Embryonic facial prominence (tissue), 1 donor: Measurements from ENCODE around the gene STXBP3.

Source experiments
- DNase-seq: peaks from one replicate; pipeline ENCODE4 v3.0.0-alpha.2; 2016; ENCODE audit errors: extremely low spot score

Gene STXBP3

GRCh38 chr1:108799001-108799400 is 52.5 kb downstream of the STXBP3 start:
- DNase-seq: no peak

GRCh38 chr1:108801101-108801500 is 54.6 kb downstream of the STXBP3 start:
- no peak for DNase-seq

GRCh38 chr1:108803548-108803947 is 57.1 kb downstream of the STXBP3 start:
- no peak for DNase-seq

- DNase-seq: no peak
These were observed 62.0 kb downstream of the STXBP3 start for GRCh38 chr1:108808438-108808837.

DNA sequence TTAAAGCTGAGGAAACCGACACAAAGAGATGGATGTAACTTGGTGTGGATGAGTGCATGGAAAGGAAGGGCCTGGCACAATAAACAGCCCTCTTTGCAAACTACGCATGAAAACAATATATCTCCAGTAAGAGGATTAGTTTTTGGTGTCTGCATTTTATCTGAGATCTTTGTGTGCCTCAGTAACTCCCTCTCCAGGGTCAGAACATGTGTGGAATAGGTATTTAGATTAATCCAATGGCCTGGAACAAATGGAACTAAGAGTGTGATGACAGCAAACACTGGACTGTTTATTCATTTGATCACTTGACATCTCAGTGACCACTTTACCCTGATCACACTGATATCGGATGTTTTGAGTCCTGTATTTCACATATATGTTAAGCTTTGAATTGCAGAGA is 65.1 kb downstream of the STXBP3 start:
- DNase-seq: no peak

DNA sequence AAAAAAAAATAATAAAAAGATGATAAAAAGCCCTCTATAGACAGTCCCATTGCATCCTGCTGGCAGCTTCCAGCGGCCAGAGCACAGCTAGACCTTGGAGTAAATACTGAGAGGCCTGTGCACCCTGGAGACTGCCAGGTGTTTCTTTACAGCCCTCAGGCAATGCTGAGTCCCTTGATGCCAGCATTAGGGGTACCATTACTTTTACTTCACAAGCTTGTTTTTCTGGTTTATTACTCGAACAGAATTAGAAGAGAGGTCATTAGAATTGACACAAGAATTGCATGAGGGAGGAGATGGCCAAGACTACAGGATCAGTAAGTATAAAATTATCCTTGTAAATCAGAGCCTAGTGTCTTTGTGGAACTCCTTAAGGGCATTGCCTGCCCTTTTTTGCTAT is 66.9 kb downstream of the STXBP3 start:
- no peak for DNase-seq

DNA sequence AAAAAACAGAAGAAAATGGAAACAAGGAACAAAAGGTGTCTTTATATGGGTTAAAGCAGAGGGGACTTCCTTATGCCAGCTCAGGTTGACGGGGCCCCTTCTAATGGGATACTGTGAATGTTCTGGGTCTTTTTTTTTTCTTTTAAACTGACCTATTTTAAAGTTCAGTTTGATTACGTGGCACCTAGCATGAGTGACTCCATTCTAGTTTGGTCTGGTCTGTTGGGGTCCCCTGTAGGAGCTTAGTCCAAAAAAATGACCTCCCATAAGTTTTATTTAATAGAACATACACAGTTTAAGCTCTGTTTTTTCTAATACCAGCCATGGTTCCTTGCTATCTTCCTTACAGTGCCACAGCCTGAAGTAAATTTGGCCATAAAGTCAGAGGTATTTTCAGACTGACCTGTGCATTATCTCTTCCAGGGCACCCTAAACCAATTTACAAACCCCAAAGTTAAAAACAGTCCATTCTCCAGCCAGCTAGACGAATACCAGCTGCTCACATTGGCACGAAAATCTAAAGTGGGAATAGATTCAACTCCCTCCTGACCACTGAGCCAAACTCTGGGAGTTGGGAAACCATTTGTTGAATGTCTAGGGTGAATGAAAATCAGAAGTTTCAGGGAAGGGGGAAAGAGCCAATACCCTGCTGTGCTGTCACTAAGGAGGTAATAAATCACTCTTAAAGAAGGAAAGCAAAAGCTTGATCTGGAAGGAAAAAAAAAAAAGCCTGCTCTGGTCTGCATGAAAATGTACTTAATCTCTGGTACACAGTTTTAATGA is 68.1 kb downstream of the STXBP3 start:
- DNase-seq: no peak

DNA sequence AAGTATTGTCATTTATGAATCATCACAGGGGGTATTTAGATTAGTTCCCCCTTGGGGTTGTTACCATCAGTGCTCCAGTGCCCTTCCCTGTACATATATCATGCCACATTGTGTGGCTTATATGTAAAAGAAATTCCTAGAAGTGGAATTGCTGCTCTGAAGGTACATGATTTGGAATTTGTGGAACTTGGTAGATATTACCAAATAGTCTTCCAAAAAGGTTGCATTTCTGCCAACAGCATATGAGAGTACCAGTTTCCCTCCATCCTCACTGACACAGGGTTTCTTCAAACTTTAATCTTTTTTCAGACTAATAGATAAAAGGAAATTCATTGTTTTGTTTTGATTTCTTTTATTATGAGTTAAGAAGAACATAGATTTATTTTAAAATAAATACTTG is 69.1 kb downstream of the STXBP3 start:
- DNase-seq: no peak

- DNase-seq: peak; percentile 96
These were observed 69.8 kb downstream of the STXBP3 start for GRCh38 chr1:108816049-108816893.

DNA sequence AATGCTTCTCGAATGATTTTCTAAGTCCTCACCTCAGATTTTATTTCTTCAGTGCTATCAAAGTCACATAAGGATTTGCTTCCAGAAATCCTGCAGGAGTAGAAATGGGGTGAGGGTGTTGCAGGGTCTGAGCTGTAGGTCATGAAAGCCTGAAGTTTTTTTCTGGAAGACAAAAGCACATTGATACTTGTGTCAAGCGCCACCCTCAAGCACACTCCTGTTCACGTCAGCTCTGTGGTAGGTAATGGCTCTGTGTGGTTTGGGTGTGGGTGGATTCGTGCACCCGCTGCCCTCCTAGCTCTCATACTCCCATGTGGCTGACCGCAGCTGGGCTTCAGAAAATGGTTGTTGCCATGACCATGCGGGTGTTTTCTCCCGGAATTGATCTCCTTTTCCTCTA is 70.5 kb downstream of the STXBP3 start:
- DNase-seq: peak; percentile 53

- no peak for DNase-seq
These were observed 71.3 kb downstream of the STXBP3 start for GRCh38 chr1:108817811-108818210.

- DNase-seq: no peak
These were observed 73.4 kb downstream of the STXBP3 start for GRCh38 chr1:108819878-108820277.

DNA sequence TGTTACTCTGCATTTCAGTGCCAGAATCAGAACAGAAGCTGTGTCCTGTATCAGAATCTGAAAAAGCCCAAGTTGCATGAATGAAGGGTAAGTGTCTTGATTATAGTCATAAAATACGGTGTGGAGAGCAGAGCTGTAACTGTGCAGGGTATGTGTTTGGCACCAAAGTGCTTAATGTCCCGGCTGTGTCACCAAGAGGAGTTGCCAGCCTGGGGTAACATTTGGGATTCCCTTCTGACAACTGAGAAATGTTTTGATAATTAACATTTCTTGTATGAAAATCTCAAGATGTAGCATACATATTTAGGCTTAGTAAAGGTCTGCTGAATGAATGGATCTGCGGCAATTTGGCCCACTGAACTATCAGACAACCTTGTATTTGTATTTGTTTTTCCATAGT is 77.2 kb downstream of the STXBP3 start:
- DNase-seq: no peak

- no peak for DNase-seq
These were observed 77.6 kb downstream of the STXBP3 start for GRCh38 chr1:108824051-108824450.

DNA sequence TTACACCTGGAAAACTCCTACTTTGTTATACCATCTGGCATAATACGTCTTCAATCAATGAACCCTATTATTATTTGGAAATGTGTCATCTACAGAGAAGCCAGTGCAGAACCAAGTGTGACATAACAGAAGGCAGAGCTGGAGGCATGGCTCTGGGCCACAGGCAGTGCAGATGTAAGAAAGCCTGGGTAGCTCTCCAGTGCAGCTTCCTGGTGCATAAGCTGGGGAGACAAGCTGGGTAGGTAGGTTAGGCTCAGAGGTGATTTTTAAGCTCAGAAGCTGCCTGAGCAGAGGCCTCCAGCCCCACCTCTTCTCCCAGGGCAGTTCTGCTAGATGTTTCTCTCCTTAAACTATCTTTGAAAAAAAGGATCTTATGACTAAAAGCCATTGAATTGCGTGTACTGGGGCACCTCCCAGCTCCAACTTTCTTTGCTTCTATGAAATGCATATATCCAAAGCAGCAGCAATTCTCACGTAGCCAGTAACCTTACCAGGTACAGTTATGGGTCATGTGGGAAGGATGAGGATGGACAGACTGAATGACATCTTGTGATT is 79.7 kb downstream of the STXBP3 start:
- DNase-seq: no peak

- peak; percentile 57 for DNase-seq
These were observed 81.8 kb downstream of the STXBP3 start for GRCh38 chr1:108828074-108828961.

- DNase-seq: no peak
These were observed 83.0 kb downstream of the STXBP3 start for GRCh38 chr1:108829498-108829916.

- no peak for DNase-seq
These were observed 83.9 kb downstream of the STXBP3 start for GRCh38 chr1:108830119-108831008.

GRCh38 chr1:108831225-108831624 is 84.8 kb downstream of the STXBP3 start:
- DNase-seq: no peak

GRCh38 chr1:108832929-108833328 is 86.5 kb downstream of the STXBP3 start:
- DNase-seq: no peak

DNA sequence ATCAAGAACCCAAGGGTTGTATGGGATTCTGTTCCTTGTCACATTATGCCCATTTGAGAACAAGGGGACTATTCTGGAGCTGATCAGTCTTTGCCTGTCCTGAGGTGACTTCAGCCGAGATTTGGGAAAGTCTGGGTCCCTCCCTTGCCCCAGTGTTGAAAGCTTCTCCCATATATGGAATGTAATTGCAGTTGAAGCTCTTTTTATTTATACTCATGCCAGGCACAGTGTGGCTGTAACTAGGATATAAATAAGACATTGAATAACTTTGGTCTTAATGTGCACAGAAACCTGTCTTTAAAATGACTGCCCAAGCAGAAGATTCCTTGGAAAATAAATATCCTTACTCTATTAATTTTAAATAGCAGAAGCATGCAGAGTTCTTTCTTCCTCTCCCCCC is 95.2 kb downstream of the STXBP3 start:
- no peak for DNase-seq
